T-helper 9 cell (primary cell): ENCODE data around the gene ZNF423.

Experiments
- DNase-seq: peaks from one replicate; pipeline ENCODE4 v3.0.0-alpha.2; 2020

ZNF423 gene

DNA sequence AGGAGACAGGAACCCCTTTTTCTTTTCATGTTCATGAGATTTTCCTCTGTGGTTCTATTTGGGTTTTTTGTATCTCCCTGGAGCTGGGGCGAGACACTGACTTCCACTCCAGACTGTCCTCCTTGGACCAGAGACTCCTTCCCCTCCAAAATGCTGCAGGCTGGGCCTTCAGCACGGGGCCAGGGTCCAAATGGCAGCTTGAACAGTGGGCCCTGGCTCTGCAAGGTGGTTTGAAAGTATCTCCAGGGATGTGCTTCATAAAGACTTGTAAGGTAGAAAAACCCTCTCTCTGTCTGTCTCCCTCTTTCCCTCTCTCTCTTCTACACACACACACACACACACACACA, 236.1 kb downstream of the ZNF423 start:
- DNase-seq: no peak

DNA sequence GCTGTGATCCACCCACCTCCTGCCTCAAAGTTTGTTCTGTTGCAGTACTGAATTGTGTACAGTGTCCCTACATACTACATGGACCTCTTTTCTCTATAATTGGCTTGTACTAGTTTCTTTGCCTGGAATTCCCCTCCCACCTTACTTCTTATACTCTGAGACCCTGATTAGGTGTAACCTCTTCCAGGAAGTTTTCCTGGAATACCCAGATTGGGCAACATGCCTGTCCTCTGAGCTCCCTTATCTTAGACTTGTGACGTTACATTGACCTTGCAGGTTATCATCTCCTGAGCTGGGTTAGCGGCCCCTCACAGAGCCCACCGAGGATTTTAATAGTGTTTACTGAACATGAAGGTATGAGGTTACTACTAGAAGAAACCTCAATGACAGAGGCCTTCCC, 237.0 kb downstream of the ZNF423 start:
- no peak for DNase-seq

- no peak for DNase-seq
These were observed 238.1 kb downstream of the ZNF423 start for GRCh38 chr16:49617710-49618330.

- no peak for DNase-seq
These were observed 238.8 kb downstream of the ZNF423 start for GRCh38 chr16:49617016-49617629.

DNA sequence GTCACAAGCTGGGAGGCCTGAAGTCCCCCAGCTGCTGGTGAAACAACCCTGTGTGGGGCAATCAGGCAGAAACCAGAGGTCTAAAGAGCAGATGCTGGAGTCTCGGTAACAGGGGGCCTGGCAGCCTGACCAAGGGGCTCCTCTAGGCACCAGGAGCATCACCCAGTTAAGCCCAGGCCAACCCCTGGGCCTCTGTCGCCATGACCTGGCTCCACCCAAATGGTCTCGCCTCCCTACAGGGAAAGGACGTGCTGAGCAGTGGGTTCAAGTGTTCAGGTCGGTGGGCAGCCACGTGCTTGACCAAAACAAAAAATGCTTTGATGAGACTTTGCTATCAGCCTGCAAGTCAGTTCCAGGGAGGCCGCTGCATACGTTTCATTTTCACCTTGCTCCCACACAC, 240.3 kb downstream of the ZNF423 start:
- no peak for DNase-seq

DNA sequence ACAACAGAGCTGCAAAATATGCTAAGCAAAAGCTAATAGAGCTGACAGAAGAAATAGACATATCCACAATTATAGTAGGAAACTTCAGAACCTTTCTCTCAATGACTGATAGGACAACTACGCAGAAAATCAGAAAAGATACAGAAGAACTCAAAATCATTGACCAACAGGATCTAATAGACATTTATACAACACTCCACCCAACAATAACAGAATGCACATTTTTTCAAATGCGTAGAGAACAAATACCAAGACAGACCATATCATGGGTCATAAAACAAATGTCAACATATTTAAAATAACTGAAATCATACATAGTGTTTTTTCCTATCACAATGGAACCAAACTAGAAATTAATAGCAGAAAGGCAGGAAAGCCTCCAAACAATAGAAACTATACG, 244.9 kb downstream of the ZNF423 start:
- DNase-seq: no peak

DNA sequence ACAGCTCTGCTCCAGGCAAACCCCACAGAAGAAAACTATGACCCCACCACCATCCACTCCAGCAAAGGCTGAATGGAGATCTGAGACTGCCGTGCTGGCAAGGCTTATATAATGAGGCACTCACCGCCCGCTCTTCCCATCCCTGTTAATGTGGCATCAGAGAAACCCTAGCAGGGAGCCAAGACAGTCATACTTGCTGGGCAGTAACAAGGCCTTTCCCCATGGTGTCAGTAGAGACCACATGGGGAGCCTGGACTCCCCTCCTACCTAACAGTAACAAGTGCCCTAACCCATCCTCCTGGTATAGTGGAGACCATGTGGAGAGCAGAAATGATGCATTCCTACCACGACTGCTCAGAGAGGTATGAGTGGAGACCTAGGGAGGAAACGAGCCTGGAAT, 247.1 kb downstream of the ZNF423 start:
- no peak for DNase-seq

- no peak for DNase-seq
These were observed 247.8 kb downstream of the ZNF423 start for GRCh38 chr16:49608098-49608497.

DNA sequence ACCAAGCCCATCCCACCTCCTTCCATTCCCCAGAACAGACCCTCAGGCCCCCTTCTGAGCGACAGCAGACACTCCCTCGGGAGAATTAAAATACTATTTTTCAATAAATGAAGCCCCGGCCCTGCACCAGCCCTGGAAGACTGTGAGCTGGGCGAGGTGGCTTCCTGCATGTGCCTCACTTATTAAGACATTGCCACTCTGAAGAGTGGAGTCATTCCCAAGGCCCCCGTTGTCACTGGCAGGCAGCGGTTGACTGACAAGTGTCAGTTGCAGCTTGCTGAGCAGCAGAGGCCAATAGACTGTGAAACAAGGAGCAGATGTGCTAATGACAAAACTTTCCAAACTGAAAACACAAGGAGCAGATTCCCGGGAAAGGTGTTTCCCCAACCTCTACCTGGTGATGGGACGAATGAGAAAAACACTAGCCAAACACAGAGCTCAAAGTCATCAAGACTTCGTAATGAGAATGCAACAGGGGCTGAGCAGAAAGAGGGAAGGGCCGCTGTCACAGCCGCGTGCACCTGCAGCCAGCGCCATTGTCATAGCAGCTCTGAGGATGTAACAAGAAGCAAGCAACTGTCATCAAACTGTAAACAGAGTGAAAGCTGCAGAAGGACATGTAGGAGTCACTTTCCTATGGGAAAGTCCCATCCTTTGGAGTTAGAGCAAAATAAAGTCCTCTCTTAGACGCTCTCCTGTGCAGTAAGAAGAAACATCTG, 250.2 kb downstream of the ZNF423 start:
- DNase-seq: no peak

DNA sequence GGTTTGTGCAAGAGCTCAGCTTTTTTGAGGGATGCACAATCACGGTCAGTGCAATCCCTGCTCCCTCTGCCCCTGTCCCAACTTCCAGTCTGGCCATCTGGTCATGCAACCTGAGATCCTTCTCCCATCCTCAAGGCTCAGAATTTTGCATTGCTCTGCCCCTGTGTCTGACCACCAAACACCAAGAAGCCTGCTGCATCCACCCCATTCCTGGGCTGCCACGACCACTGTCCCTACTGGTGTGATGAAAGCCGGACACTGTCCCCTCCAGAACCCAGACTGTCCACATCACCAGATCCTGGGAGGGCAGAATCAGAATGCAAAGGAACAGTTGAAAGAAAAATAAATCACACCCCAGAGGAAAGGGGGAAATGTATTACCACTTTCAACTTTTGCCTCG, 251.3 kb downstream of the ZNF423 start:
- DNase-seq: no peak

- no peak for DNase-seq
These were observed 252.0 kb downstream of the ZNF423 start for GRCh38 chr16:49603956-49604355.

GRCh38 chr16:49602976-49603310, 253.0 kb downstream of the ZNF423 start:
- no peak for DNase-seq

GRCh38 chr16:49602201-49602975, 253.5 kb downstream of the ZNF423 start:
- no peak for DNase-seq

DNA sequence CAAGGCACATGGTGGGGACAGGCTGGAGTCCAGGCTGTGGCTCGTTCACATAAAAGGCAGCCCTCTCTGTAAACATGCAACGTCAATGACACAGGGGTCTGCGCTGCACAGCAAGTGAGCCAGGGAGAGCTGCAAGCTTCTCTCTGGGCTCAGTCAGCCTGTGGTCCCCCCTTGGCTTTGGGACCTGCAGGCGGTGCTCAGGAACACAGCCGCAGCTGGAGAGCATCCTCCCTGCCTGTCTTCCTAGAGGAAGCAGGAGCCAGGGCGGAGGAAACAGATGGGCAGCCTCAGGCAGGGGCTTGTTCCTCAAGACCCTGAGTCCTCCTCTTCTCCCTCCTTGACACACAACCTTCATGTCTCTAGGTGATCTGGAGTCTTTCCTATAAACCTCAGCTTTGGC, 254.3 kb downstream of the ZNF423 start:
- no peak for DNase-seq

DNA sequence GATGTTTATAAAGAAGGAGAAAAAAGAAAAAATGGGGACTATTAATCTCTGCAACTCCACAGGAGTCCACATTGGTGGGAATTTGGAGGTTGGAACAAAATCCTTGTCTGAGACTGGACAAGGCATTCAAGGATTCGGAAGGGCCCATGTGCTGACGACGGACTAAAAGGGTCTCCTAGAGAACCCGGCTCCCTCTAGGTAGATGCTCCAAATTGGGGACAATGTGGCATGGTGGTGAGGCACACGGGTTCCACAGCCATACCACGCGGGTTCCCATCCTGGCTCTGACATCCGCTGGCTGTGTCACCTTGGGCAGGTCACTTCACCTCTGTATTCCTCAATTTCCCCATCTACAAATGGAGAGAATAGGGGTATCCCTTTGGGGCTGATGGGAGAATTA, 254.9 kb downstream of the ZNF423 start:
- DNase-seq: no peak

DNA sequence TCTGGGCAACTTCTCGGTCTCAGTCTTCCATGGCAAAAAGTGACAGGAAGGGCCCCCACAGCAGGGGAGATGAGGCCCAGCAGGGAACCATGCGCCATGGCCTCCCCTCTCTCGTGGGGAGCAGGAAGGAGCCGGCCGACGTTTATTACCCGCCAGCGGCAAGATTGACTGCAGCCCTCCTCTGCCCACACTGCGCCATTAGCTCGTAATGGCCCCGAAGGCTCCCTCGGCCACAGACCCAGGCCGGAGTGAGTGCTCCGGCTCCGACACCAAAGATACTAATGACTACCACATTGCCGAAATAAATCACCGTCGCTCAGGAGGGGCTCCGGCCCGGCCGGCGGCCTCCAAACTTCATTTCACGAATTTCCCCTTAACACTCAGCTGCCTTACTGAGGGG, 255.4 kb downstream of the ZNF423 start:
- DNase-seq: no peak

DNA sequence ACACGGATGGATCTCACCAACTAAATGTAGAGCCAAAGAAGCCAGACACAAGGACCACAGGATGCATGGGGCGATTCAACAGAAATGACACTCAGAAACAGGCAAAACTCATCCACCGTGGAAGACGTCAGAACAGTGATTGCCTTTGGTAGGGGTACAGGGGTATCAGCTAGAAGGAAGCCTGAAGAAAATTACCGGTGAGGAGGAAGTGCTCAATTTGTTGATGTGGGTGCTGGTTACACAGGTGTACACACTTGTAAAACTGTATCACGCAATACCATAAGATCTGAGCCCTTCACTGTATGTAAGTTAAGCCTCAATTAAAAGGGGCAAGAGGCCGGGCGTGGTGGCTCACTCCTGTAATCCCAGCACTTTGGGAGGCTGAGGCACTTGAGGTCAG, 256.2 kb downstream of the ZNF423 start:
- no peak for DNase-seq

DNA sequence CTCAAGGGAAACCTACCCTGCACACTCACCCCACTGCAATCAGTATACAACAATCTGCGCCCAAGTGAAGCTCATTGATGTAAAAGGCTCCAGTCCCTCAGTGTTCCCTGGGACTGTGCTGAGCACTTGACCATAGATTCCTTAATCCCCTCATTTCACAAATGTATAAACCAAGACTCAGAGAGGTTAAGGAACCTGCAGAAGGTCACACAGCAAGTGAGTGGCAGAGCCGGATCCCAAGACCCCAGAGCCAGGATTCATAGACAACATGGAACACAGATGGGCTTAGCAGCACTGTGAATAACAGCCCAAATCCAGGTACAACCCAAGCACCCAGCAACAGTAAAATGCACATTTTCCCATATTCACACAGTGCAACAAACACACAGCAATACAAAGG, 256.6 kb downstream of the ZNF423 start:
- DNase-seq: no peak

DNA sequence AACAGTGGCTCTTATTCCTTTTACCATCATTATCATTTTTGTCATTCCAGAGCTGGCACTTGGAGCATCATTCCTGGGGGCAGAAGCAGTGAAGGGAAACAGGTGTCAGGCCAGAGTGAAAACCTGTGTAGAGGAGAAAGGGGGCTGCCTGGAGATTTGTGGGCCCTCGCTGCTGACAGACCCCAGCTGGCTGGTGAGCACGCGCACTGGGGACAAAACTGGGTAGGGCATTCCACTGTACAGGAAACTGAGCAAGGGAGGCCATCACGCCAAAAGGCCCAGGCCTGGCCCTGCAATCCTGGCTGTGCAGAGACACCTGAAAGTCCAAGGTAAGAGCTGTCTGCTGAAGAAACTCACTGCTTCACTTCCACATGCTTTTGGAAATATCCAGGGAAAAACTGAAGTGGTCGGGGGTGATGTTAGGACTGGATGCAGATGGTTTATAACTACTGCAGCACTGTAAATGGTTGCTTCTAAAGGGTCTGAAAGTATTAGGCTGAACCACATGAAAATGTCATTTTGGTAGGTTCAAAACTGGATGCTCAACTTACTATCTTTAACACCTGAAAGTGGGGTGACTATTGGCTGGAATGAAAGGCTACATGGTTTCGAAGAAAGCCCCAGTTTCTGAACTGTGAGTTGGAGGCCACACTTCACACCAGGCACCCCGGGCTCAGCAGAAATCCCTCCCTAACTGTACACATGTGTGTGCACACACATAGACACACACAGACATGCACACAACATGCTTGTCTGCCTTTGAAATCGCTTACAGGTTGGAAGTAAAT, 257.3 kb downstream of the ZNF423 start:
- no peak for DNase-seq

DNA sequence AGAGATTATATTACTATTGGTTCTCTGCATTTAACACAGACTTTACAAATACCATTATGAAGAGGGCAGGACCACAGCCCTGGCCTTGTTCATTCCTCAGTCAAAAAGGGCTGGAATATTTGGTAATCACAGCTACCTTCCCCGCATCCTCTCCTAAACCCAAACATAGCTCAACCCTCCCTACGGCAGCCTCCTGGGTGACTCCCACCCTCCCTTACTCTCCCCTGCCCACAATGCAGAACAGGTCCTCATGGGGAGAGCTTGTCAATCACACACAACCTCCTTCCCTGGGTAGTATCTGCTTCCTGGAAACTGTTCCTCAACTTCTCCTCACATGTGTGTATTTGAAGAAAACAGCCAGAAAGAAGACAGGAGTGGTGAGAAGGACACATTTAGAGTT, 258.1 kb downstream of the ZNF423 start:
- DNase-seq: no peak

DNA sequence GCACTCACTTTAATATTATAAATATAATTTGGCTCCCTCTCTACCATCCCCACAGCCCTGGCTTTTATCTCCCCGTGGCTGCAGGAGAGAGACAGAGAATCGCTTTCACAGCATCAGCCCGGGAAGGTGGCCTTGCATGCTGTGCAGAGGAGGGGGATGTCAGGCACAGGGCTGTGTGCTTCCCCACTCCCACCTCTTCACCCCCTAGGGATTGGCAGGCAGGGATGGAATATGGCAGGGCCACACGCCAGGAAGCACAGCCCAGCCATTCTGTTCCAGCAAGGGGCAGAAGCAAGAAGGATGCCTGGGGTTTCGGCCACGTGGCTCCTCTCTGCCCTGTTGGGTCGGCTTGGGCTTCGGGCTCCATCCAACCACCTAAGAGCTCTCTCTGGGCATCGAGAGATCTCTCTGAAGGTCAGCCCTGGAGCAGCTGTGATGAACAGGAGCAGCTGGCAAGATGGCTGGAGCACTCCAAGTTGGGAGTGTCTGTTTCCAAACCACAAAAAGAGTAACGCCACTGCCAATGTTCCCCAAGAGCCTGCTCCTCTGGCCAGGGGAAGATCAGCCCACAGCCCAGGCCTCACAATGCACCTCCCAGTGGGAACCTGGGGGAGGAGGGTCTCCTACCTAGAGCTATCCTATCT, 259.1 kb downstream of the ZNF423 start:
- no peak for DNase-seq

- no peak for DNase-seq
These were observed 259.8 kb downstream of the ZNF423 start for GRCh38 chr16:49596068-49596467.
